GM20000 (cell line): ENCODE measurements around the gene DNAL4.

Source experiments
- DNase-seq: peaks from one replicate; pipeline ENCODE4 v3.0.0; 2012; ENCODE audit warnings: low spot score
- CTCF ChIP-seq: IDR thresholded peaks from 2 replicates; pipeline ENCODE4 v1.5.1; 2012; ENCODE audit warnings: mild to moderate bottlenecking, control low read depth; ENCODE audit errors: extremely low read depth, missing control alignments

The DNAL4 gene

GRCh38 chr22:38734421-38735100, 59.4 kb downstream of the DNAL4 start:
- DNase-seq: no peak
- TF ChIP-seq CTCF: no peak

- no peak for DNase-seq
Observed at GRCh38 chr22:38733724-38734381, 60.1 kb downstream of the DNAL4 start.

GRCh38 chr22:38733329-38733723, 60.6 kb downstream of the DNAL4 start:
- peak; percentile 59 for TF ChIP-seq CTCF
- peak; percentile 67 for DNase-seq

More at GRCh38 chr22:38733724-38734381, 60.1 kb downstream of the DNAL4 start:
- TF ChIP-seq CTCF: no peak

GRCh38 chr22:38732251-38732815, 61.6 kb downstream of the DNAL4 start:
- DNase-seq: no peak
- TF ChIP-seq CTCF: no peak

GRCh38 chr22:38731703-38732161, 62.2 kb downstream of the DNAL4 start:
- no peak for DNase-seq
- no peak for TF ChIP-seq CTCF

- no peak for TF ChIP-seq CTCF
- no peak for DNase-seq
Observed at GRCh38 chr22:38730411-38730871, 63.5 kb downstream of the DNAL4 start.

GRCh38 chr22:38729946-38730345, 64.0 kb downstream of the DNAL4 start:
- TF ChIP-seq CTCF: no peak
- DNase-seq: no peak
